Natural killer cell (primary cell): ENCODE results near the gene GPATCH11. TPM values are rescaled to one million over a fixed set of nuclear protein-coding genes. Genes with fewer than 3 reads are reported as not detected.

Experiments used
- ATAC-seq, 3 donors: fragments of 150-1000 bp in 2 of 3; fragments of 200-7000 bp in 1 of 3; cut with Tn5 transposase; 1 replicate in 1 of 3; 2 replicates in 2 of 3; pipeline ENCODE4 v1.10.0; 2021; ENCODE audit warnings: mild to moderate bottlenecking in 2 of 3, moderate library complexity in 2 of 3
- DNase-seq, 2 donors: peaks; one replicate each; pipeline versions ENCODE4 v3.0.0 to v3.0.0-alpha.2; 2013 to 2021; ENCODE audit warnings: mixed read lengths in 1 of 2
- H3K27ac ChIP-seq: one replicate; pipeline ENCODE4 v1.5.1; 2013; ENCODE audit warnings: mild to moderate bottlenecking, low read length
- H3K27me3 ChIP-seq: one replicate; pipeline ENCODE4 v1.6.1; 2013; ENCODE audit warnings: low read length; ENCODE audit not compliant: control insufficient read depth, insufficient read depth
- H3K36me3 ChIP-seq: one replicate; pipeline ENCODE4 v1.6.1; 2013; ENCODE audit warnings: low read length; ENCODE audit not compliant: control insufficient read depth, insufficient read depth
- H3K4me1 ChIP-seq: one replicate; pipeline ENCODE4 v1.6.1; 2013; ENCODE audit warnings: low read length; ENCODE audit not compliant: control insufficient read depth, insufficient read depth
- H3K4me3 ChIP-seq: one replicate; pipeline ENCODE4 v1.5.1; 2013; ENCODE audit warnings: low read length
- H3K9me3 ChIP-seq: one replicate; pipeline ENCODE4 v1.6.1; 2013; ENCODE audit warnings: low read length; ENCODE audit not compliant: control insufficient read depth, insufficient read depth
- H3K27ac Mint-ChIP-seq, 2 donors: one replicate each; pipeline ENCODE4 v1.8.0; 2022; ENCODE audit warnings: mild to moderate bottlenecking in 2 of 2, mixed read lengths in 2 of 2, moderate library complexity in 1 of 2
- H3K27me3 Mint-ChIP-seq, 2 donors: one replicate each; pipeline ENCODE4 v1.8.0; 2022; ENCODE audit warnings: low read depth in 2 of 2, mixed read lengths in 2 of 2
- H3K36me3 Mint-ChIP-seq: one replicate; pipeline ENCODE4 v1.8.0; 2022; ENCODE audit warnings: mixed read lengths
- H3K4me1 Mint-ChIP-seq, 2 donors: one replicate each; pipeline ENCODE4 v1.8.0; 2022; ENCODE audit warnings: mixed read lengths in 2 of 2
- H3K4me3 Mint-ChIP-seq: one replicate; pipeline ENCODE4 v1.8.0; 2022; ENCODE audit warnings: mild to moderate bottlenecking, moderate library complexity, mixed read lengths
- H3K9me3 Mint-ChIP-seq, 2 donors: one replicate each; pipeline ENCODE4 v1.8.0; 2022; ENCODE audit warnings: mixed read lengths in 2 of 2
- WGBS: methylation state at CpG from one replicate; pipeline ENCODE4 v1.1.7; 2013; ENCODE audit warnings: missing lambda C conversion rate; ENCODE audit not compliant: insufficient coverage; 5-methylcytosine and 5-hydroxymethylcytosine counted together
- intact Hi-C: fragments of 100-400 bp; cut with micrococcal nuclease; formaldehyde crosslinking; loops from one replicate; pipeline ENCODE4 v1.14.2; 2022
- total RNA-seq, 4 donors: library from RNA; stranded (reverse); fragments of 120-200 nt in 1 of 4; gene quantifications; one replicate each; pipeline versions ENCODE4 v1.2.3 to v1.2.4, GENCODE V29; 2013 to 2022
- TF ChIP-seq, protein P1 (sequence below): fragments of 200-600 bp; IDR thresholded peaks from one replicate; pipeline ENCODE4 v1.8.0; 2022; ENCODE audit warnings: antibody characterized with exemption

The GPATCH11 gene
- total RNA-seq, 3 donors from 2014 or later (not counting 1 experiment from before 2014, with no cell fraction given), result 6.5 to 18.2 (median 8.6) TPM

DNA sequence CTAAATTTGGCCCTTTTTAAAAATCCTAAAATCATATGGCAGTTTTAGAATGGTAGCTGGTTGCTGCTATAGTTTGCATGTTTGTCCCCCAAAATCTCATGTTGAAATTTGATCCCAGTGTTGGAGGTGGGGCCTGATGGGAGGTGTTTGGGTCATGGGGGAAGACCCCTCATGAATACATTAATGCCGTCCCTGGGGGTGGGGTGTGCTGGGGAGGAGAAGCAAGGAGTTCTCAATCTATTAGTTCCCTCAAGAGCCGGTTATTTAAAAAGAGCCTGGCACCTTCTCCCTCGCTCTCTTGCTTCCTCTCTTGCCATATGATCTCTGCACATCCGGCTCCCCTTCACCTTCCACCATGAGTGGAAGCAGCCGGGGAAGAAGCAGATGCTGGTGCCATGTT is 20.8 kb downstream of the GPATCH11 start:
- TF ChIP-seq, protein P1, sequence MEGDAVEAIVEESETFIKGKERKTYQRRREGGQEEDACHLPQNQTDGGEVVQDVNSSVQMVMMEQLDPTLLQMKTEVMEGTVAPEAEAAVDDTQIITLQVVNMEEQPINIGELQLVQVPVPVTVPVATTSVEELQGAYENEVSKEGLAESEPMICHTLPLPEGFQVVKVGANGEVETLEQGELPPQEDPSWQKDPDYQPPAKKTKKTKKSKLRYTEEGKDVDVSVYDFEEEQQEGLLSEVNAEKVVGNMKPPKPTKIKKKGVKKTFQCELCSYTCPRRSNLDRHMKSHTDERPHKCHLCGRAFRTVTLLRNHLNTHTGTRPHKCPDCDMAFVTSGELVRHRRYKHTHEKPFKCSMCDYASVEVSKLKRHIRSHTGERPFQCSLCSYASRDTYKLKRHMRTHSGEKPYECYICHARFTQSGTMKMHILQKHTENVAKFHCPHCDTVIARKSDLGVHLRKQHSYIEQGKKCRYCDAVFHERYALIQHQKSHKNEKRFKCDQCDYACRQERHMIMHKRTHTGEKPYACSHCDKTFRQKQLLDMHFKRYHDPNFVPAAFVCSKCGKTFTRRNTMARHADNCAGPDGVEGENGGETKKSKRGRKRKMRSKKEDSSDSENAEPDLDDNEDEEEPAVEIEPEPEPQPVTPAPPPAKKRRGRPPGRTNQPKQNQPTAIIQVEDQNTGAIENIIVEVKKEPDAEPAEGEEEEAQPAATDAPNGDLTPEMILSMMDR, result no peak
- Mint-ChIP-seq H3K27me3 (no peaks in the 10 kb centered on the region), H3K9me3 (no peaks in the 10 kb centered on the region), H3K4me3 (no peak overlapping the region), H3K36me3 (peaks cover 29% of the 10 kb centered on the region), H3K27ac (no peak overlapping the region), H3K4me1 (peaks cover 0 to 4% of the 10 kb centered on the region in 2 donors)
- Histone ChIP-seq H3K4me1 (no peaks in the 10 kb centered on the region), H3K36me3 (peaks cover 52% of the 10 kb centered on the region), H3K27me3 (no peaks in the 10 kb centered on the region), H3K4me3 (no peak overlapping the region), H3K9me3 (no peaks in the 10 kb centered on the region), H3K27ac (no peak overlapping the region)
- DNase-seq (no peak), ATAC-seq (no peak)
- WGBS, result 95% methylated on average over 5 of the region's 5 CpGs
- intact Hi-C loops, result no loop called here

- TF ChIP-seq, protein P1, result no peak
- no peak overlapping the region for H3K4me3 ChIP-seq
- H3K27me3 ChIP-seq, result no peaks in the 10 kb centered on the region
- H3K36me3 Mint-ChIP-seq, result peaks cover 13% of the 10 kb centered on the region
- WGBS, result 96% methylated on average over 2 of the region's 4 CpGs
- peaks cover 48% of the 10 kb centered on the region for H3K36me3 ChIP-seq
- H3K4me1 ChIP-seq, result no peaks in the 10 kb centered on the region
- no peaks in the 10 kb centered on the region for H3K27me3 Mint-ChIP-seq
- H3K9me3 Mint-ChIP-seq, result no peaks in the 10 kb centered on the region
- no peak overlapping the region for H3K27ac ChIP-seq
- H3K4me3 Mint-ChIP-seq, result no peak overlapping the region
- no peaks in the 10 kb centered on the region for H3K9me3 ChIP-seq
- no peak overlapping the region for H3K27ac Mint-ChIP-seq
- DNase-seq (no peak), ATAC-seq (no peak)
- no peaks in the 10 kb centered on the region for H3K4me1 Mint-ChIP-seq
- intact Hi-C loops, result no loop called here
Observed at GRCh38 chr2:37109523-37109922, 25.2 kb downstream of the GPATCH11 start.

DNA sequence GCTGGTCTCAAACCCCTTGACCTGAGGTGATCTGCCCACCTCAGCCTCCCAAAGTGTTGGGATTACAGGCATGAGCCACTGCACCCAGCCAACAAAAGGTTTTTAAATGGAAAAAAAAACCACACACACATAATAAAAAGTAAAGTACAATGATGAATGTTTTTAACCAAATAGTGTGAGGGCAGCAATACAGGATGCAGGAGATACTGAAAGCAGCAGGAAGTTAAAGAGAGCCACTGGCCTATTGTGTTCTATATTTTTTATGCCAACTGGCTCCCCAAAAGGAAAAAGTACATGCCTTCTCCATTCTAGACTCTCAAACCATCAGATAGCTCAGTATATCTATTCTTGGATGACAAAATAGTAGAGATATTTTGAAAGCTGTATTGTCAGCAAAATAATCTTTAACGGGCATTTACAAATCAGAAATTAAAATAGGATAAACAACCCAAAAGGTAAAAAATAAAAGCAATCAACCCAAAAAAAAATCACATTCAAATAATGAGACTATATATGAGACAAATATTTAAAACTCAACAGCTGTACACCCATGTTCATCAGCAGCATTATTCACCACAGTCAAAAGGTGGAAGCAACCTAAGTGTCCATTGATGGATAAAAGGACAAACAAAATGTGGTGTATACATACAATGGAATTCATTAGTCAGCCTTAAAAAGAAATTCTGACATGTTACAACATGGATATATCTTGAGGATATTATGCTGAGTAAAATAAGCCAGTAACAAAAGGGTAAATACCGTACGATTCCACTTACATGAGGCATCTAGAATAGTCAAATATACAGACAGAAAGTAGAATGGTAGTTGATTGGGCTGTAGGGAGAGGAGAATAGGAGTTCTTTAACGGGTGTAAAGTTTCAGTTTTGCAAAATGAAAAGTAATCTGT is 26.2 kb downstream of the GPATCH11 start:
- no peak overlapping the region for H3K4me3 ChIP-seq
- H3K4me1 Mint-ChIP-seq, result no peaks in the 10 kb centered on the region
- no peaks in the 10 kb centered on the region for H3K9me3 ChIP-seq
- H3K27ac ChIP-seq, result no peak overlapping the region
- no peak for ATAC-seq
- peaks cover 8% of the 10 kb centered on the region for H3K36me3 Mint-ChIP-seq
- intact Hi-C loops, result no loop called here
- H3K27me3 ChIP-seq, result no peaks in the 10 kb centered on the region
- no peak overlapping the region for H3K4me3 Mint-ChIP-seq
- no peaks in the 10 kb centered on the region for H3K4me1 ChIP-seq
- no peaks in the 10 kb centered on the region for H3K27me3 Mint-ChIP-seq
- H3K27ac Mint-ChIP-seq, result no peak overlapping the region
- H3K9me3 Mint-ChIP-seq, result no peaks in the 10 kb centered on the region
- WGBS, result 100% methylated on average over 3 of the region's 4 CpGs
- TF ChIP-seq, protein P1, result no peak
- no peak for DNase-seq
- peaks cover 49% of the 10 kb centered on the region for H3K36me3 ChIP-seq
